Immature natural killer cell (primary cell): ENCODE measurements around the gene ANKRD65. TPM values are rescaled to one million over a fixed set of nuclear protein-coding genes. Genes with fewer than 3 reads are reported as not detected.
"Not testable (repeated sequence)": the region's sequence is repeated elsewhere in the genome, so short reads cannot be mapped to it uniquely, and the experiment has no call there.

Experiments used
- DNase-seq, 3 donors: peaks; one replicate each; pipeline ENCODE4 v3.0.0; 2022; ENCODE audit warnings: mixed read lengths in 1 of 3
- H3K27ac Mint-ChIP-seq, 6 donors: one replicate each; pipeline ENCODE4 v1.8.0; 2020; ENCODE audit warnings: mixed read lengths in 6 of 6, mild to moderate bottlenecking in 5 of 6, inconsistent platforms in 4 of 6, moderate library complexity in 3 of 6
- H3K27me3 Mint-ChIP-seq, 3 donors: one replicate each; pipeline ENCODE4 v1.8.0; 2020 to 2021; ENCODE audit warnings: low read depth in 3 of 3, mild to moderate bottlenecking in 3 of 3, mixed read lengths in 3 of 3, moderate library complexity in 3 of 3, inconsistent platforms in 1 of 3
- H3K36me3 Mint-ChIP-seq, 3 donors: one replicate each; pipeline ENCODE4 v1.8.0; 2020; ENCODE audit warnings: mixed read lengths in 3 of 3, inconsistent platforms in 2 of 3, mild to moderate bottlenecking in 2 of 3
- H3K4me1 Mint-ChIP-seq, 2 donors: one replicate each; pipeline ENCODE4 v1.8.0; 2020; ENCODE audit warnings: inconsistent platforms in 2 of 2, mild to moderate bottlenecking in 2 of 2, mixed read lengths in 2 of 2, moderate library complexity in 1 of 2
- H3K4me3 Mint-ChIP-seq, 5 donors: one replicate each; pipeline ENCODE4 v1.8.0; 2020; ENCODE audit warnings: mild to moderate bottlenecking in 5 of 5, mixed read lengths in 5 of 5, inconsistent platforms in 3 of 5, moderate library complexity in 3 of 5
- H3K9me3 Mint-ChIP-seq, 6 donors: one replicate each; pipeline ENCODE4 v1.8.0; 2020; ENCODE audit warnings: mild to moderate bottlenecking in 6 of 6, mixed read lengths in 6 of 6, inconsistent platforms in 4 of 6, moderate library complexity in 3 of 6
- polyA plus RNA-seq, 3 donors: library from polyadenylated mRNA; unstranded; fragments of 300-500 nt; fragmentation: Illumina TruSeq; gene quantifications; one replicate each; pipeline ENCODE4 v1.2.3, GENCODE V29; 2021

ANKRD65 gene
- polyA plus RNA-seq, 3 donors from 2014 or later = not detected

GRCh38 chr1:1394116-1394515 lies 27.0 kb downstream of the ANKRD65 start:
- H3K36me3 Mint-ChIP-seq = peaks cover 29 to 48% (median 34%) of the 10 kb centered on the region in 3 donors

GRCh38 chr1:1393428-1393827 lies 27.6 kb downstream of the ANKRD65 start:
- Mint-ChIP-seq H3K4me1 (peaks cover 18 to 34% of the 10 kb centered on the region in 2 donors), H3K4me3 (no peak overlapping the region), H3K27ac (peak overlapping the region in 1 of 6 donors; percentile 71), H3K9me3 (no peaks in the 10 kb centered on the region), H3K36me3 (peaks cover 29 to 49% (median 35%) of the 10 kb centered on the region in 3 donors), H3K27me3 (peaks cover 1 to 4% (median 2%) of the 10 kb centered on the region in 3 donors)
- no peak for DNase-seq

More at GRCh38 chr1:1394116-1394515, 27.0 kb downstream of the ANKRD65 start:
- DNase-seq = no peak
- Mint-ChIP-seq H3K27ac (no peak overlapping the region), H3K4me3 (no peak overlapping the region), H3K4me1 (peaks cover 19 to 34% of the 10 kb centered on the region in 2 donors), H3K27me3 (peaks cover 1 to 5% (median 2%) of the 10 kb centered on the region in 3 donors), H3K9me3 (no peaks in the 10 kb centered on the region)

GRCh38 chr1:1393014-1393413 lies 28.1 kb downstream of the ANKRD65 start:
- DNase-seq = no peak
- Mint-ChIP-seq H3K27me3 (peaks cover 0 to 3% (median 1%) of the 10 kb centered on the region in 3 donors), H3K36me3 (peaks cover 29 to 53% (median 35%) of the 10 kb centered on the region in 3 donors), H3K4me1 (peaks cover 14 to 30% of the 10 kb centered on the region in 2 donors), H3K27ac (no peak overlapping the region), H3K9me3 (no peaks in the 10 kb centered on the region), H3K4me3 (no peak overlapping the region)

- H3K27ac Mint-ChIP-seq = peak overlapping the region in 1 of 6 donors; percentile 30
- H3K9me3 Mint-ChIP-seq = no peaks in the 10 kb centered on the region
- no peak for DNase-seq
- H3K4me3 Mint-ChIP-seq = no peak overlapping the region
- peaks cover 6 to 26% of the 10 kb centered on the region in 2 donors for H3K4me1 Mint-ChIP-seq
- peaks cover 0 to 6% (median 1%) of the 10 kb centered on the region in 3 donors for H3K27me3 Mint-ChIP-seq
- H3K36me3 Mint-ChIP-seq = peaks cover 32 to 67% (median 41%) of the 10 kb centered on the region in 3 donors
Observed at GRCh38 chr1:1391225-1391624, 29.9 kb downstream of the ANKRD65 start.

GRCh38 chr1:1390675-1391074 lies 30.4 kb downstream of the ANKRD65 start:
- H3K9me3 Mint-ChIP-seq = no peaks in the 10 kb centered on the region
- peaks cover 6 to 24% of the 10 kb centered on the region in 2 donors for H3K4me1 Mint-ChIP-seq
- peak overlapping the region in 1 of 6 donors; percentile 30 for H3K27ac Mint-ChIP-seq
- H3K27me3 Mint-ChIP-seq = peaks cover 0 to 6% (median 1%) of the 10 kb centered on the region in 3 donors
- no peak overlapping the region for H3K4me3 Mint-ChIP-seq
- peaks cover 32 to 69% (median 42%) of the 10 kb centered on the region in 3 donors for H3K36me3 Mint-ChIP-seq
- DNase-seq = no peak

GRCh38 chr1:1388078-1388472 lies 33.0 kb downstream of the ANKRD65 start:
- H3K9me3 Mint-ChIP-seq = no peaks in the 10 kb centered on the region
- H3K4me3 Mint-ChIP-seq = no peak overlapping the region
- H3K4me1 Mint-ChIP-seq = peaks cover 1 to 7% of the 10 kb centered on the region in 2 donors
- H3K27me3 Mint-ChIP-seq = peaks cover 0 to 3% (median 0%) of the 10 kb centered on the region in 3 donors
- H3K36me3 Mint-ChIP-seq = peaks cover 25 to 52% (median 31%) of the 10 kb centered on the region in 3 donors
- no peak for DNase-seq
- no peak overlapping the region for H3K27ac Mint-ChIP-seq

- DNase-seq = no peak
Observed at GRCh38 chr1:1387098-1388077, 33.7 kb downstream of the ANKRD65 start.

GRCh38 chr1:1385931-1386330 lies 35.1 kb downstream of the ANKRD65 start:
- no peak overlapping the region for H3K4me3 Mint-ChIP-seq
- H3K36me3 Mint-ChIP-seq = peaks cover 15 to 38% (median 22%) of the 10 kb centered on the region in 3 donors
- H3K27me3 Mint-ChIP-seq = peaks cover 0 to 3% (median 0%) of the 10 kb centered on the region in 3 donors
- no peaks in the 10 kb centered on the region for H3K9me3 Mint-ChIP-seq
- no peaks in the 10 kb centered on the region for H3K4me1 Mint-ChIP-seq
- H3K27ac Mint-ChIP-seq = peak overlapping the region in 1 of 6 donors; percentile 28
- no peak for DNase-seq

More at GRCh38 chr1:1387098-1388077, 33.7 kb downstream of the ANKRD65 start:
- Mint-ChIP-seq H3K4me1 (peaks cover 1 to 3% of the 10 kb centered on the region in 2 donors), H3K27ac (no peak overlapping the region), H3K36me3 (peaks cover 24 to 50% (median 29%) of the 10 kb centered on the region in 3 donors), H3K27me3 (peaks cover 0 to 3% (median 0%) of the 10 kb centered on the region in 3 donors), H3K4me3 (no peak overlapping the region), H3K9me3 (no peaks in the 10 kb centered on the region)

GRCh38 chr1:1385339-1385738 lies 35.7 kb downstream of the ANKRD65 start:
- not testable (repeated sequence) for H3K9me3 Mint-ChIP-seq, H3K27ac Mint-ChIP-seq, H3K27me3 Mint-ChIP-seq, H3K4me3 Mint-ChIP-seq, DNase-seq, H3K4me1 Mint-ChIP-seq
- H3K36me3 Mint-ChIP-seq = peaks cover 9 to 33% (median 16%) of the 10 kb centered on the region in 3 donors

GRCh38 chr1:1381294-1381693 lies 39.8 kb downstream of the ANKRD65 start:
- H3K36me3 Mint-ChIP-seq = peaks cover 0 to 3% (median 2%) of the 10 kb centered on the region in 3 donors
- DNase-seq = no peak
- H3K27me3 Mint-ChIP-seq = no peaks in the 10 kb centered on the region
- H3K4me1 Mint-ChIP-seq = no peaks in the 10 kb centered on the region
- no peak overlapping the region for H3K27ac Mint-ChIP-seq
- H3K4me3 Mint-ChIP-seq = no peak overlapping the region
- H3K9me3 Mint-ChIP-seq = no peaks in the 10 kb centered on the region

GRCh38 chr1:1380860-1381259 lies 40.2 kb downstream of the ANKRD65 start:
- DNase-seq = no peak
- no peaks in the 10 kb centered on the region for H3K36me3 Mint-ChIP-seq
- H3K9me3 Mint-ChIP-seq = no peaks in the 10 kb centered on the region
- no peak overlapping the region for H3K4me3 Mint-ChIP-seq
- H3K27me3 Mint-ChIP-seq = no peaks in the 10 kb centered on the region
- no peaks in the 10 kb centered on the region for H3K4me1 Mint-ChIP-seq
- H3K27ac Mint-ChIP-seq = no peak overlapping the region

- H3K27ac Mint-ChIP-seq = peak overlapping the region in 1 of 6 donors; percentile 40
- H3K36me3 Mint-ChIP-seq = no peaks in the 10 kb centered on the region
- H3K4me1 Mint-ChIP-seq = peaks cover 12 to 19% of the 10 kb centered on the region in 2 donors
- H3K4me3 Mint-ChIP-seq = peak overlapping the region in 1 of 5 donors; percentile 1
- no peaks in the 10 kb centered on the region for H3K9me3 Mint-ChIP-seq
- peaks cover 0 to 6% (median 3%) of the 10 kb centered on the region in 3 donors for H3K27me3 Mint-ChIP-seq
- no peak for DNase-seq
Observed at GRCh38 chr1:1377540-1378205, 43.4 kb downstream of the ANKRD65 start.

GRCh38 chr1:1376551-1377226 lies 44.4 kb downstream of the ANKRD65 start:
- no peak for DNase-seq
- Mint-ChIP-seq H3K27me3 (peaks cover 0 to 6% (median 3%) of the 10 kb centered on the region in 3 donors), H3K4me1 (peaks cover 12 to 25% of the 10 kb centered on the region in 2 donors), H3K36me3 (no peaks in the 10 kb centered on the region), H3K27ac (peak overlapping the region in 5 of 6 donors; percentile 29 to 98 (median 74)), H3K4me3 (peak overlapping the region in 4 of 5 donors; percentile 46 to 90 (median 60)), H3K9me3 (no peaks in the 10 kb centered on the region)
